Parathyroid adenoma (tissue), 2 donors: Measurements from ENCODE around the gene RAET1E.

Experiments used
- H2AFZ ChIP-seq: fragments of 300-600 bp; sonication (generic); one replicate; pipeline ENCODE4 v1.7.0; 2017; ENCODE audit warnings: antibody characterized with exemption, mild to moderate bottlenecking
- H3K27ac ChIP-seq: fragments of 300-600 bp; sonication (generic); one replicate; pipeline ENCODE4 v1.7.0; 2017
- H3K27me3 ChIP-seq: fragments of 300-600 bp; sonication (generic); one replicate; pipeline ENCODE4 v1.7.0; 2017; ENCODE audit warnings: low read length; ENCODE audit not compliant: control insufficient read depth, insufficient read depth
- H3K36me3 ChIP-seq: fragments of 300-600 bp; sonication (generic); one replicate; pipeline ENCODE4 v1.7.0; 2017; ENCODE audit warnings: low read length; ENCODE audit not compliant: control insufficient read depth, insufficient read depth
- H3K4me1 ChIP-seq: fragments of 300-600 bp; sonication (generic); one replicate; pipeline ENCODE4 v1.7.0; 2017; ENCODE audit warnings: control low read depth
- H3K4me2 ChIP-seq: fragments of 300-600 bp; sonication (generic); one replicate; pipeline ENCODE4 v1.7.0; 2017; ENCODE audit warnings: low read length
- H3K4me3 ChIP-seq: fragments of 300-600 bp; sonication (generic); one replicate; pipeline ENCODE4 v1.7.0; 2017; ENCODE audit warnings: low read depth, low read length
- H3K79me2 ChIP-seq: fragments of 300-600 bp; sonication (generic); one replicate; pipeline ENCODE4 v1.7.0; 2017; ENCODE audit warnings: control low read depth
- H3K9ac ChIP-seq: fragments of 300-600 bp; sonication (generic); one replicate; pipeline ENCODE4 v1.7.0; 2017; ENCODE audit warnings: mild to moderate bottlenecking
- H3K9me3 ChIP-seq: fragments of 300-600 bp; sonication (generic); one replicate; pipeline ENCODE4 v1.7.0; 2017; ENCODE audit warnings: low read length; ENCODE audit not compliant: control insufficient read depth
- CTCF ChIP-seq: fragments of 300-600 bp; sonication (generic); IDR thresholded peaks from one replicate; pipeline ENCODE4 v1.7.0; 2017; ENCODE audit warnings: antibody characterized with exemption, mild to moderate bottlenecking
- donor health status: primary hyperparathyroidism.

The RAET1E gene

GRCh38 chr6:149888659-149889058 is 9.3 kb downstream of the RAET1E start:
- no peak overlapping the region for H2AFZ ChIP-seq

GRCh38 chr6:149888093-149888492 is 9.8 kb downstream of the RAET1E start:
- Histone ChIP-seq H3K4me2 (no peak overlapping the region), H3K36me3 (no peaks in the 10 kb centered on the region), H3K79me2 (no peaks in the 10 kb centered on the region), H3K27ac (no peak overlapping the region), H3K27me3 (no peaks in the 10 kb centered on the region), H3K9me3 (no peaks in the 10 kb centered on the region), H3K9ac (no peak overlapping the region), H3K4me1 (peaks cover 10% of the 10 kb centered on the region), H3K4me3 (no peak overlapping the region), H2AFZ (no peak overlapping the region)
- TF ChIP-seq CTCF = no peak

More at GRCh38 chr6:149888659-149889058, 9.3 kb downstream of the RAET1E start:
- Histone ChIP-seq H3K79me2 (no peaks in the 10 kb centered on the region), H3K27ac (no peak overlapping the region), H3K9me3 (no peaks in the 10 kb centered on the region), H3K27me3 (no peaks in the 10 kb centered on the region), H3K9ac (no peak overlapping the region), H3K36me3 (no peaks in the 10 kb centered on the region), H3K4me1 (peaks cover 10% of the 10 kb centered on the region), H3K4me2 (no peak overlapping the region), H3K4me3 (no peak overlapping the region)
- TF ChIP-seq CTCF = no peak

DNA sequence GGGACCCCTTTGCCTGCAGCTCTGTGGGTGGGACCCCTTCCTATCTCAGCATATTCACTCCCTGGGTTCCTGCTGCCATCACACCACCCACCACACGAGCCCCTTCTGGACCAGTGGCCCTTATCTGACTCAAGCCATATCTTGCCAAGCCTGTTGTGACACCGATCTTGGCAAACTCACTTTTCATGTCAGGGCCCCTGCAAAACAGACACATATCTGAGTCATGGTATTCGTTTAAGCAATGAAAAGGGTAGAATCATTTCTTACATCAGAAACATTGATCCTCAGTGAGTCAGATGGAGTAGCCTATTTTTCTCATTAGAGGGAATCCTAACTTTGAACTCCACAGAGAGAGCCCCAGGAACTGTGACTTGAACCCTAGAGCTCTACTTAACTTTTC is 10.6 kb downstream of the RAET1E start:
- no peak for TF ChIP-seq CTCF
- no peaks in the 10 kb centered on the region for H3K9me3 ChIP-seq
- H3K9ac ChIP-seq = no peak overlapping the region
- no peaks in the 10 kb centered on the region for H3K79me2 ChIP-seq
- H3K36me3 ChIP-seq = no peaks in the 10 kb centered on the region
- no peak overlapping the region for H3K4me3 ChIP-seq
- peaks cover 10% of the 10 kb centered on the region for H3K4me1 ChIP-seq
- no peaks in the 10 kb centered on the region for H3K27me3 ChIP-seq
- H2AFZ ChIP-seq = peak overlapping the region; percentile 65
- no peak overlapping the region for H3K4me2 ChIP-seq
- H3K27ac ChIP-seq = peak overlapping the region; percentile 46

DNA sequence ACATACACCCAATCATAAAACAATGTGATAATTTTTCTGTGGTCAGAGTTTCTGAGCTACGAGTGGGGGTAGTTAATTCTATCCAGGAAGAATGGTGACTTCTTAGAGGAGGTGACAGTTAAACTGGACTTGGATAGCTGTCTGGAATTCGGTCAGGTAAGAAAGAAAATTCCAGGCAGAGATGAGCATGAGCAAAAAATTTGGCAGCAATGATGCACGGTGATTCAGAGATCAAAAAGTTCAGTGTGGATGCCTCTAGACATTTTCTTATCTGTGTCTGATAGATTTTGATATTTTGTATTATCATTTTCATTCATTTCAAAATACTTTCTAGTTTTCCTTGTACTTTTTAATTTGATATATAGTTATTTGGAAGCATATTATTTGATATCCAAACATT is 12.0 kb downstream of the RAET1E start:
- Histone ChIP-seq H3K36me3 (no peaks in the 10 kb centered on the region), H3K9me3 (no peaks in the 10 kb centered on the region), H2AFZ (no peak overlapping the region), H3K27ac (no peak overlapping the region), H3K79me2 (no peaks in the 10 kb centered on the region), H3K27me3 (no peaks in the 10 kb centered on the region), H3K4me1 (peaks cover 10% of the 10 kb centered on the region), H3K9ac (no peak overlapping the region), H3K4me2 (no peak overlapping the region), H3K4me3 (no peak overlapping the region)
- TF ChIP-seq CTCF = no peak

DNA sequence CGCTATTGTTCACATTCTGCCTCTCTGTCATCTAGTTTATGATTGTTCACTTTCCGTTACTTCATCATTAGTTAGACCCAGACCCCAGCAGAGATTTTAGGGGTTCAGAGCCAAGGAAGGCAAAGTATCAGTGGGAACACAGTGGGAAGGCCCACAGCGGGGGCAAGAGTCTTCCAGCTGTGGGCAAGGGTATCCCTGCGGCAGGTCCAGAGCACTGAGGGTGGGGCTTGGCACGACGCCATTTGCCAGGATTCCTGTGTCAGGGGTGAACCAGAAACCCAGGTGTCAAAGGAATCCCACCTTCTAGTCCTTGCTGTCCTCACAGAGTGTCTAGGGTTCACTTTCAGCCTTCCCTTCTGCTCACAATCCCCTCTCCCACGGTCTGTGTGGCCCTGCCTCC is 13.3 kb downstream of the RAET1E start:
- no peak for TF ChIP-seq CTCF
- Histone ChIP-seq H3K4me1 (peaks cover 10% of the 10 kb centered on the region), H3K4me2 (no peak overlapping the region), H3K79me2 (no peaks in the 10 kb centered on the region), H3K27me3 (no peaks in the 10 kb centered on the region), H3K27ac (no peak overlapping the region), H3K36me3 (no peaks in the 10 kb centered on the region), H3K9ac (no peak overlapping the region), H3K9me3 (no peaks in the 10 kb centered on the region), H2AFZ (no peak overlapping the region), H3K4me3 (no peak overlapping the region)
